Activated naive CD4-positive, alpha-beta T cell treated with Interleukin-2 at 50 U/mL for 16 hours (primary cell): Measurements from ENCODE around the gene SYCP2.

Experiments
- DNase-seq: peaks from one replicate; pipeline ENCODE4 v3.0.0-alpha.2; 2020

The SYCP2 gene

DNA sequence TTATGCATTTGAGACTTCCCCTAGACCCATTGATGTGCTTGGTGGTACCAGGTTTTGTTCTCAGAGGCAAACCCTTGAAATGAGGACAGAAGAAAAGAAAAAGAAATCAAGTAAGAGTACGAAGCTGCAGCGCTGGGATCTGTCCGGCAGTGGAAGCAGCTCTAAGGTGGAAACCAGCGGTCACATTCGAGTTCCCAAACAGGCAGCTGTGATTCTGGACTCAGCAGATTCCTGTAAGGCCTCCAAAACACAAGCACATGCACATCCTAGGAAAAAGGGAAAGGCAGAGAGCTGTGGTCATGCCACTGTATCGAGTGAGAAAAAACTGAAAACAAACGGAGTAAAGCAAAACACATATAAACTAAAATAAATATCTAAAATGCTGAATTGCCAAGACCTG lies 11.3 kb upstream of the SYCP2 start:
- DNase-seq, result no peak

DNA sequence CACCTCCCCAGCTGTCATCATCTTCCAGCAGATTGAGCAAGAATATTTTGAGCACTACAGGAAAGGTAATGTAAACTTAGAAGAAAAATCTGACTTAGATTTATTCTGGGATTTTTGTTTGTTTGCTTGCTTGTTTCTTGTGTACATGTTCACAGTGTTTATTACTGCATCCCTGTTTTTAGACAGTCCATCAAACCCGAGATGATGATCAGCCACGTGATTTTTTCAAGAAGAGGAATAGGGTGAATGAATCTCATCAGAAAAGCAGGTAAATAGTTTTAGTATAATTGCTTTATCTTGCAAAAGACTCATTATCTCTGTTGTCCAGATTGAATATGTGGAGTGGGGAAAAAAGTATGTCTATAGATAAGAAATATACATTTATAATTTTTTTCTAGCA lies 8.8 kb upstream of the SYCP2 start:
- DNase-seq, result no peak

GRCh38 chr20:59940956-59941294 lies 7.5 kb upstream of the SYCP2 start:
- no peak for DNase-seq

- DNase-seq, result peak; percentile 90
Observed at GRCh38 chr20:59940129-59940955, 6.9 kb upstream of the SYCP2 start, which contains the start of the genes FAM217B and PPP1R3D. Gene FAM217B (plus strand): TSS chr20:59940389. CDS start chr20:59943944, 3,555 bp downstream. Gene PPP1R3D (minus strand): TSS chr20:59940305. CDS start chr20:59939931, 374 bp downstream.

DNA sequence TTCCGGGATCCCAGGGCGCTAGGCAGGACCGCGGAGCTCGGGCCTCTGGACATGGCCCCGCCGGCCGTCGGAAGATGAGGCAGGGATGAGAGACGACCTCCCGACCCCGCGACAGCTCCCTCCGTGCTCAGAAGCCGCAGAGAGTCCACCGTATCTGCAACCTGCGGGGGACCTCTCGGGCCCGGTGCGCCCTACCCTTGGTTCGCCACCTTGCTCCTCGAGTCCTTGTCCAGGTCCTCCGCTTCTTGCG lies 6.4 kb upstream of the SYCP2 start:
- no peak for DNase-seq

- no peak for DNase-seq
Observed at GRCh38 chr20:59939052-59939878, 5.8 kb upstream of the SYCP2 start.

DNA sequence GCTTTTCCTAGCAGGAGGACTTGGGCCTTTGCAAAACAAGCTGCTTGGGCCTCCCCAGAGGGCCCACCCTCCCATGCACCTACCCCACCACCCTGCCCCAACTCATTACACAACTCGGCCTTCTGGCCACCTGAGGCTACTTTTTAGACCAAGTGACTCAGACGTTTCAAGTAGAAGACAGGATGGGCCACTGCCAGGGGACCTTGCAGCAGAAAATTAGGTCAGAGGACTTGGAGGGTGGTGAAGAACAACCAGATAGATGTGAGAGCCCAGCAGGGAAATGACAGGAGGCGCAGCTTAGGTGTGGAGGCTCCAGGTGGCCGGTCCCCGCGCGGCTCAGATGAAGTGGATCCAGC lies 5.2 kb upstream of the SYCP2 start:
- no peak for DNase-seq

- DNase-seq, result no peak
Observed at GRCh38 chr20:59938221-59938620, 4.8 kb upstream of the SYCP2 start.

DNA sequence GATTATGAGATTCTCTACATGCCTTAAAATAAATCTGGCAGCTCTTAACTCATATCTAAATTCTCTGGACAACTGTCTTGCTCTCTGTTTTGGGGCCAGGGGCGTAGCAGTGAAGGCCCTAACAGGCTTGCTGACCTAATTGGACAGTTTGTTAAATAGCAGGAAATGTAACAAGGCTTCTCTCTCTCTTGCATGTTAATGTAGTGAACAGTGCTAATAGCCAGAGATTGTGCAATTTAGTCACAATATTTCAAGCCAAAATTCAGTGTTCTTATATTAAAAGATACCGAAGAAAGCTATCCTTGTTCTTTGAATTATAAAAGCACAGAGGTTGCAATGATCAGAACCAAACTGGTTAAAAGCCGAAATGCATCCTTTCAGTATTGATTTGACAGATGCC lies 3.7 kb upstream of the SYCP2 start:
- DNase-seq, result no peak

DNA sequence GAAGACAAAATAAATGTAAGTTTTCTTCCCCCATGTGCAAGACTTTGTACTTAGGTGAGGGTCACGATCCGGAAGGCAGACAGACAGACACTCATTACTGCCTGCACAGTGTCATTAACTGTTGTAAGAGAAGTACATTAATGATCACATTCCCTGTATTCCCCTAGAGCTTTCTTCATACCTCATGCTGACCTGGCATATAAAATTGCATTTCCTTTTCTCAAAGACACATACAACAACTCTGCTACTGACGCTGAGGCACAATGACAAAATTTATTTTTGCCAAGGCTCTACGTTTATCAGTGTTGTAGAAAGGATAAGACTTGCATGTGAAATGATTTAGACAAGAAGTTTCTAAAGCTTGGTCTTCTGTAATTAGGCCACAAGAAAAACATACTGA lies 3.0 kb upstream of the SYCP2 start:
- no peak for DNase-seq

GRCh38 chr20:59935457-59936185 lies 2.2 kb upstream of the SYCP2 start:
- no peak for DNase-seq

DNA sequence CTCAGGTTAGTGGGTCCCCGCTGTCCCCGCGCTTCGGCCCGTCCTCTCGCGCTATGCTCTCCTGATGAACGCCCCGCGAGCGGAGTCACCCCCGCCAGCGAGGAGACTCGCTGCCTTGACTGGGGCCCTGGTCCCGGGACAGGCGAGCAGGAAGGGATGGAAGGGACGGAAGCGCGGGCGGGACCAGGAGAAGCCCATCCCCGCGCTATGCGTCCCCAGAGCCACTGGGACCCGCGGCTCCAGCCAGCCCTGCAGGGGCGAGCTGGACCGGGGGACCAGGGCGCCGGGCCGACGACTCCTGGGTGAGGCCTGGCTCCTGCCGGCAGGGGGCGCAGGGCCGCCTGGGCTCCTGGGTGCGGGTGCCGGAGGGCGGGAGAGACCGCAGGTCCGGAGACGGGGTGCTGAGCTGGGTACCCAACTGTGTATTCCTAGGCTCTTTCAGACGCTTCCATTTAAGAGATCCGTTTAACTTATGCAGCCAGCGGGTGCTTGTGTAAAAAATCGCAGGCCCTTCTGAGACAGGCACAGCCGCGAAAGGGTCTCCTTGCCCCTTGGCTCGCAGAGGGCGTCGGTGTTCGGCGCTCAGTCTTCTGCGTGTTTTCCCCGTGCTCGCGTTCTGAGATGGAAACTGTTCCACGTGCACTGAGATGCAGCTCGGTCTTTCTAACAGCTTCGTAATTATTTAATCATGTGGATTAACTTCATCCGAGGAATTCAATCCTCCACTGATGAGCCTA lies 580 bp upstream of the SYCP2 start:
- DNase-seq, result peak; percentile 84

DNA sequence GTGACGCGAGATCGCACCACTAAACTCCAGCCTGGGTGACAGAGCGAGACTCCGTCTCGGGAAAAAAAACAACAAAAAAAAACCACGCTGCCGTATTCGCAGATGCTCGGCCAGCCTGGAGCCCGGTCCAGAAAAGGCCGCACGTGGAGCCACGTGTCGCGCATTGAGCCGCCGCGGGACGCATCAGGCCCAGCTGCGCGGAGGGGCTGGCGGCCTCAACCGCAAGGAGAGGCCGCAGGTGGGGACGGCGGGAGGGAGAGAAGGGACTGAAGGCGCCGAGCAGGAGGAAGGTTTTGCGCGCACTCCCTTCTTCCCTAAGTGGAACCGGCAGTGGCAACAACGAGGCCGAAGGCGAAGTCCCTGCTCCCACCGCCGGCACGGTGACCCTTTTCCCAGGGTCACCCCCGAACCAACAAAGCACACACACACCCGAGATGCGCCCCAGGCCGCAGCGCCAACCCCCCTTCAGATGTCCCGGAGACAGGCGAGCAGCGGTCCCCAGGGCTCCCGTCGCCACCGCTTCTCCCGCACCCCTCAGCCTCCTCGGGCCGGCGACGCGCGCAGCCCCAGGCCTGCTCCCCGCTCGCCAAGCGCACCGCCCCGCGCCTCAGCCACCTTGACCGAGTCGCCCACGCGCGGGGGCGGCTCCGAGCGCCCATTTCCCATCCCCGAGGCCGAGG lies 681 bp downstream of the SYCP2 start:
- DNase-seq, result no peak

- no peak for DNase-seq
Observed at GRCh38 chr20:59931511-59932312, 1.7 kb downstream of the SYCP2 start.

GRCh38 chr20:59925899-59926298 lies 7.5 kb downstream of the SYCP2 start:
- no peak for DNase-seq

- no peak for DNase-seq
Observed at GRCh38 chr20:59925359-59925758, 8.1 kb downstream of the SYCP2 start.

GRCh38 chr20:59923514-59923913 lies 9.9 kb downstream of the SYCP2 start:
- DNase-seq, result no peak

GRCh38 chr20:59920944-59921343 lies 12.5 kb downstream of the SYCP2 start:
- DNase-seq, result no peak

GRCh38 chr20:59912609-59913008 lies 20.8 kb downstream of the SYCP2 start:
- no peak for DNase-seq

DNA sequence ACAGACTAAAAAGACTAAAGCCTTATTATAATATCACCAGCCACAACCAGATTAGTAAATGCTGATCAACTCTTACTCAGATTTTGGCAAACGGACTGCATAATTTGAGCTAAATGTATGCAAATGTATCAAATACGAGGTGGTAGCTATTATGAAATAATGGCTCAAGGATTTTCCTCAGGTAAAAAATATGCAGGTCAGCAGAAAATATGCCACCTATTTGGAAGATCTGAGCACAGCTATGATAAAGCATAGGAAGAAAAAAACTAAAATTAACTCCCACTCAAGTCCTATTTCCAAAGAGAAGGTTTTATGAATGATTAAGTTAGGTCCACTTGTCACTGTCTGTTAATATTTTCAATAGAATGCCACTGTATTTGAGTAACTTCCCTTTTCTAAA lies 22.4 kb downstream of the SYCP2 start:
- DNase-seq, result no peak

- DNase-seq, result no peak
Observed at GRCh38 chr20:59908855-59909254, 24.6 kb downstream of the SYCP2 start.

- DNase-seq, result no peak
Observed at GRCh38 chr20:59903621-59904020, 29.8 kb downstream of the SYCP2 start.
